AG09319 (cell line): ENCODE data around the gene SLC29A1.

ENCODE experiments used
- DNase-seq: peaks from one replicate; pipeline ENCODE4 v3.0.0-alpha.2; 2010; ENCODE audit warnings: low read depth; ENCODE audit errors: extremely low read depth
- CTCF ChIP-seq: IDR thresholded peaks from 2 replicates; pipeline ENCODE4 v1.5.1; 2011; ENCODE audit warnings: low read depth, mild to moderate bottlenecking, inconsistent platforms, low read length, moderate library complexity

SLC29A1 gene

GRCh38 chr6:44198684-44199083, 24.7 kb upstream of the SLC29A1 start:
- TF ChIP-seq CTCF: no peak
- no peak for DNase-seq

GRCh38 chr6:44199883-44200282, 23.5 kb upstream of the SLC29A1 start:
- no peak for TF ChIP-seq CTCF
- no peak for DNase-seq

GRCh38 chr6:44201200-44201599, 22.2 kb upstream of the SLC29A1 start:
- no peak for DNase-seq
- no peak for TF ChIP-seq CTCF

GRCh38 chr6:44201638-44202303, 21.6 kb upstream of the SLC29A1 start:
- DNase-seq: no peak
- no peak for TF ChIP-seq CTCF

GRCh38 chr6:44202332-44202971, 20.9 kb upstream of the SLC29A1 start:
- TF ChIP-seq CTCF: no peak
- no peak for DNase-seq

GRCh38 chr6:44202972-44203750, 20.2 kb upstream of the SLC29A1 start:
- DNase-seq: no peak
- TF ChIP-seq CTCF: no peak

GRCh38 chr6:44203955-44204354, 19.4 kb upstream of the SLC29A1 start:
- DNase-seq: no peak
- TF ChIP-seq CTCF: no peak
